Inflammatory macrophage treated with lipopolysaccharide for 4 hours (primary cell): ENCODE results near the gene SLC25A13.

Experiments used
- DNase-seq: peaks from one replicate; pipeline ENCODE4 v3.0.0-alpha.2; 2020

The SLC25A13 gene

DNA sequence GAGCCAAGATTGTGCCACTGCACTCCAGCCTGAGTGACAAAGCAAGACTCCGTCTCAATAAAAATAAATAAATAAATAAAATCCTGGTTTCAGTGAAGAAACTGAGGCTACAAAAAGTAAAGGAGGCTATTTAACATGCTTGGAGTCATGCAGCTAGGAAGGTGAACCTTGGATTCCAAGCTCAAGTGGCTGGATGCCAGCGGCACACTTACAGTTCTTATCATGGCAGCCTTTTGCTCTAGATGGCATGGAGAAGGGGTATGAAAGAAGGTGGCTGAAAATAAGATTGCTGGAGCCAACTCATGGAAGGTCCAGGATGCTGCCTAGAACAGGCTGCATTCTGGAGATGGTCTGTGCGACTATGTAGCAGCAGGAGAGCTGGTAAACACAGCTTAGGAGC lies 170.0 kb downstream of the SLC25A13 start:
- no peak for DNase-seq

DNA sequence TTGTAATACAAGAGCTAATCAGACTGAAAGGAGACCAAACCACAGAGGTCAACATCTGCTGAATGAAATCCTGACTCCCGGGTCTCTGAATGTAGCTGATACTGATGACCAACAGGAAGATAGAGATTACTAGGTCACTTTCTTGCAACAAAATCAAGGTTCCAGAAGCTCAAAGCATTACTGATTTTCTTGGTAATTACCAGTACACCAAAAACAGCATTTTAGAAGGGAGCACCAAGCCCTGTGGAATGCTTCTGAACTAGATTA lies 177.7 kb downstream of the SLC25A13 start:
- no peak for DNase-seq

GRCh38 chr7:96143495-96144259 lies 178.2 kb downstream of the SLC25A13 start:
- no peak for DNase-seq

GRCh38 chr7:96136600-96137239 lies 185.2 kb downstream of the SLC25A13 start:
- no peak for DNase-seq

DNA sequence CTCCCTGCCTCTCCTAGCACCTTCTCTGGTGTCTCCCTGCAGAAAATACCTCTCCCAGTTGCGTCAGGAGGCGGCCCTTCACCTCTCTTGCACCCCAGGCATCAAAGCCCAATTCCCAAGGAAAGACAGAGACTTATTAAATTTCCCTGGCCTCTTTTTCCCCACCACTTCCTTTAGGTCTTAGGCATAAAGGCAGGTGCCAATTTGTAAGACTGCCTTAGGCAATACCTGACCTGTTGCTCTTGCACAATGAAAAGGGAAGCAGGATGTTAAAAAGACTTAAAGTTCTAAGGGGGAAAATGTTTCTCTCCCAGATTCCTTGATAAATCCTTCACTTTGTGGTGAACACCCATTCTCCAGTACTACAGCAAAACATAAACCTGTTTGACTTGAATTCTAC lies 186.7 kb downstream of the SLC25A13 start:
- no peak for DNase-seq

DNA sequence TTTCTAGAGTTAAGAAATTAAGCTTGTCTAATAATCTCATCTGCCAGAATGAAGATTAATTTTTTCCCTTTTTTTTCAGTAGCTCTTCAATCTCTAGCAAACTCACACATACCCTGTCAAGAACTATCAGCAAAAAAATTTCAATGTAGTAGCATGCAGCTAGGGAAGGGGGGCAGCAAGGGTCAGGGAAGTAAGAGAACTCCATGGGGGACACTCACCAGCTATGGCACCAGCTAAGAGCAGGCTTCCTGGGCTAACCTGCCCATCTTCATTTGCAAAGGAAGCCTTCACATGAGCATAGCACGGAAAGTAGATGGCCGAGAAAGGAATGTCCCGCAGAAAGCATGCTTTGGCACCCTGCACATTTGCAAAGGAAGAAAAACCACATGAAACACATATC lies 190.4 kb downstream of the SLC25A13 start:
- no peak for DNase-seq

- DNase-seq: no peak
Measured at GRCh38 chr7:96127746-96128145, 194.2 kb downstream of the SLC25A13 start.

- DNase-seq: no peak
Measured at GRCh38 chr7:96126382-96126781, 195.5 kb downstream of the SLC25A13 start.

- no peak for DNase-seq
Measured at GRCh38 chr7:96122746-96123145, 199.2 kb downstream of the SLC25A13 start.

GRCh38 chr7:96121752-96122151 lies 200.1 kb downstream of the SLC25A13 start:
- DNase-seq: no peak

- no peak for DNase-seq
Measured at GRCh38 chr7:96120445-96121225, 201.3 kb downstream of the SLC25A13 start.

- DNase-seq: no peak
Measured at GRCh38 chr7:96118449-96119001, 203.4 kb downstream of the SLC25A13 start.

- no peak for DNase-seq
Measured at GRCh38 chr7:96116173-96116572, 205.7 kb downstream of the SLC25A13 start.

DNA sequence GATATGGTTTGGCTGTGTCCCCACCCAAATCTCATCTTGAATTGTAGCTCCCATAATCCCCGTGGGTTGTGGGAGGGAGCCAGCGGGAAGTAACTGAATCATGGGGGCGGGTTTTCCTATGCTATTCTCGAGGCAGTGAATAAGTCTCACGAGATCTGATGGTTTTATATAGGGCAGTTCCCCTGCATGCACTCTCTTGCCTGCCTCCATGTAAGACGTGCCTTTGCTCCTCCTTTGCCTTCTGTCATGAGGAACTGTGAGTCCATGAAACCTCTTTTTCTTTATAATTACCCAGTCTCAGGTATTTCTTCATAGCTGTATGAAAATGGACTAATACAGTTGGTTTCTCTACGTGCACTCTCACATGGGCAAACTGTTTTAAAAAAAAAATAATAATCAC lies 207.7 kb downstream of the SLC25A13 start:
- no peak for DNase-seq

DNA sequence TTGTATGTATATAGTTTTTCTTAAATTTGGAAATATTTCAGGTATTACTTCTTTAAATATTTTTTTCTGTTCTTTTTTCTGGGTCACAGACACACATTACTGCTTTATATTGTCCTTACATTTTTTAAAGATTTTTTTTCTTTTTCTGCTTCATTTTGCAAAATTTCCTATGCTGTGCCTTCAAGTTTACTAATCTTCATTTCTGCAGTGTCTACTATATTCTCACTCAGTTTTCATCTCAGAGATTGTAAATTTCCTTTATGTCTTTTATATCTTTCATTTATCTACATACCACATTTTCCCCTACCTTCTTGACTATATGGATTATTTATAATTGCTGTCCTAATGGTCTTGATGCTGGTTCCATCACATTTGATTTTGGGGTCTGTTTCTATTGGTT lies 210.5 kb downstream of the SLC25A13 start:
- DNase-seq: no peak

GRCh38 chr7:96104984-96105383 lies 216.9 kb downstream of the SLC25A13 start:
- no peak for DNase-seq

- no peak for DNase-seq
Measured at GRCh38 chr7:96102096-96102811, 219.6 kb downstream of the SLC25A13 start.

DNA sequence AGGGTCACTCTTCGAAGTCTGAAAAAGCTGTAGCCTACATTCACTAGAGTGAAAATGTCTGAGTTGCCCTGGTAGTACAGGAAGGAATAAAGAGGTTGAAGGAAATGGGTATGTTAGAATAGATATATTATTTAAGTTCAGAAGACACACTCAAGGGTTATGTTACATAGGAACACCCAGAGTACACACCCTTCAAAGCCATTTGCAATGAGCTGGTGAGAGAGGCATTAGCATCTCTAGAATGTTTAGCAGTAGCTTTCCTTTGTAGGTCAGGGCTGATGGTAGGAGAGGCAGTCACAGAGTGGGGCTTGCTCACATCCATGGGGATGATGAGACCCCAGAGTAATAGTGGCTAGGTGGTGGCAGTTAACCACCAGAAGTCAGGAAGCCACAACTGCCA lies 221.2 kb downstream of the SLC25A13 start:
- DNase-seq: no peak

DNA sequence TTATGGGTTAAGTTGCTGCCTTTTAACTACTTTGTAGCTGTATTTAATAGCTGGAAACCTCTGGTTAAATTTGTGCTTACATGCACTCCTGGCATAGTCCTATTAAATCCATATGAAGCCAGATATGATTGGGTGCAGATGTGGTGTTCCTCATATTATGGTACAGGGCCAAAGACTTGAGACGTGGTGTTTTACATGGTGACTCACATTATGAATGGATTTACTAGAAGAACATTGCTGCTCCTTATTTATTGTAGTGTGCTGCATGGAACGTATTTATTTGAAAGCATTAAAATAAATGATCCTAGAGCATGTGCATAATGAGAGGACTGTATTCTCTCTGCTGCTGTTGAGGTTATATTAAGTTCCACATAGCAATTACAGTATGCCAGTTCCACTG lies 224.1 kb downstream of the SLC25A13 start:
- no peak for DNase-seq

DNA sequence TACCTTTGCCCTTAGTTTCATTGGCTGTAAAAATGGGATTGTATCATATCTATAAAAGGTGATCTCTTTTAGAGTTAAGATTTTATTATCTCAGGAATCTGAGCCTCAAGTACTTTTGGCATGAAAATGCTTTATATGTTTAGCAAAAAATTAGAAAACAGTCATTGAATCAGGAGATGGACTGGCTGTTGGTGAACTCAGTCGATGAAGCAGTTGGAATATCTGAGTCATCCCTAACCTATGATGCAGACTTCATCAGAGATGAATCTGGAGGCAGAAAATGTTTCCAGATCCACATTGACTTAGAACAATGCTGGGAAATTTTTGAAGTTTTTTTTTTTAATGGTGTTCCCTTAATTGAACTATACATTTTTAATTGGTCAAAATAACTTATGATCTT lies 228.5 kb downstream of the SLC25A13 start:
- no peak for DNase-seq

DNA sequence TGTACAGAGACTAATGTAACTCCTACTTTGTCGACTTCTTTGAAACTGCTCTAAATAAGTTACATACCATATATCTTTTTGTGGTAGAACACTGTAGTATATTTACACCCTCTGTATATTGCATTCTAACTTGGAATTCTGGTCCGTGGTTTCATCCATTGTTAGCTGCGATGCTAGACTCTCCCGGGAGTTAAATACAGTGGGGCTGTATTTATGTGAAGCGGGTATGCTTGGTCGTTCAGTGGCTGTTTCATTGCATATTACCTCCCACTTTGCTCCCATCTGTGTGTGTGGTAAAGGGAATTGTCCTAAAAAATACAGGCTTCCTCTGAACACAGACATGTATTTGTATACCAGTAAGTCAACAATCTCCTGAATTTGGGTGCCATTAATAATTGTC lies 231.1 kb downstream of the SLC25A13 start:
- DNase-seq: no peak

GRCh38 chr7:96089511-96089910 lies 232.4 kb downstream of the SLC25A13 start:
- no peak for DNase-seq

- DNase-seq: no peak
Measured at GRCh38 chr7:96088579-96088978, 233.3 kb downstream of the SLC25A13 start.
